H9 (cell line): Measurements from ENCODE around the gene KLHL2. TPM values are rescaled to one million over a fixed set of nuclear protein-coding genes. Genes with fewer than 3 reads are reported as not detected.

Experiments
- DNase-seq: peaks from one replicate; pipeline ENCODE4 v3.0.0-alpha.2; 2017
- H2AFZ ChIP-seq: one replicate; pipeline ENCODE4 v1.6.1; 2013; ENCODE audit warnings: mild to moderate bottlenecking, low read length, control low read depth, moderate library complexity
- H2AK5ac ChIP-seq: 2 replicates; pipeline ENCODE4 v1.6.1; 2013; ENCODE audit warnings: low read length, control low read depth, mixed read lengths; ENCODE audit not compliant: insufficient read length
- H2BK120ac ChIP-seq: one replicate; pipeline ENCODE4 v1.6.1; 2013; ENCODE audit warnings: low read depth, mild to moderate bottlenecking, low read length, control low read depth, inconsistent platforms; ENCODE audit not compliant: poor library complexity, severe bottlenecking
- H2BK12ac ChIP-seq: 2 replicates; pipeline ENCODE4 v1.6.1; 2013; ENCODE audit warnings: low read length, control low read depth, mixed read lengths, low read depth; ENCODE audit not compliant: insufficient read length
- H2BK15ac ChIP-seq: 2 replicates; pipeline ENCODE4 v1.6.1; 2013; ENCODE audit warnings: low read depth, low read length, control low read depth
- H2BK20ac ChIP-seq: one replicate; pipeline ENCODE4 v1.6.1; 2013; ENCODE audit warnings: low read depth, mild to moderate bottlenecking, low read length, control low read depth, inconsistent platforms; ENCODE audit not compliant: poor library complexity, severe bottlenecking
- H2BK5ac ChIP-seq: 2 replicates; pipeline ENCODE4 v1.6.1; 2013; ENCODE audit warnings: low read length, control low read depth, mixed read lengths; ENCODE audit not compliant: insufficient read length
- H3K14ac ChIP-seq: 2 replicates; pipeline ENCODE4 v1.6.1; 2013; ENCODE audit warnings: low read length, control low read depth; ENCODE audit not compliant: insufficient read depth
- H3K18ac ChIP-seq: 2 replicates; pipeline ENCODE4 v1.6.1; 2013; ENCODE audit warnings: low read depth, mild to moderate bottlenecking, mixed read lengths, low read length, control low read depth; ENCODE audit not compliant: insufficient read length
- H3K23ac ChIP-seq: 2 replicates; pipeline ENCODE4 v1.6.1; 2013; ENCODE audit warnings: low read length, control low read depth, mixed read lengths, low read depth; ENCODE audit not compliant: insufficient read length
- H3K23me2 ChIP-seq: 2 replicates; pipeline ENCODE4 v1.6.1; 2013; ENCODE audit warnings: low read depth, mild to moderate bottlenecking, mixed read lengths, low read length, control low read depth; ENCODE audit not compliant: insufficient read length, poor library complexity, severe bottlenecking
- H3K27ac ChIP-seq: 2 replicates; pipeline ENCODE4 v1.5.1; 2013; ENCODE audit warnings: low read length, control low read depth, mixed read lengths, low read depth; ENCODE audit not compliant: insufficient read length
- H3K27me3 ChIP-seq: 2 replicates; pipeline ENCODE4 v1.6.1; 2013; ENCODE audit warnings: low read length, control low read depth, inconsistent platforms; ENCODE audit not compliant: insufficient read depth
- H3K4ac ChIP-seq: 2 replicates; pipeline ENCODE4 v1.6.1; 2013; ENCODE audit warnings: low read depth, mild to moderate bottlenecking, control low read depth, inconsistent platforms, low read length, moderate library complexity
- H3K4me1 ChIP-seq: 2 replicates; pipeline ENCODE4 v1.6.1; 2013; ENCODE audit warnings: low read length, control low read depth, inconsistent platforms; ENCODE audit not compliant: insufficient read depth
- H3K4me2 ChIP-seq: 2 replicates; pipeline ENCODE4 v1.6.1; 2013; ENCODE audit warnings: low read length, control low read depth, mixed read lengths; ENCODE audit not compliant: insufficient read length, insufficient read depth
- H3K56ac ChIP-seq: 2 replicates; pipeline ENCODE4 v1.6.1; 2013; ENCODE audit warnings: low read depth, mild to moderate bottlenecking, mixed read lengths, low read length, control low read depth; ENCODE audit not compliant: insufficient read length
- H3K79me1 ChIP-seq: 2 replicates; pipeline ENCODE4 v1.6.1; 2013; ENCODE audit warnings: low read depth, mild to moderate bottlenecking, moderate library complexity, low read length, control low read depth, inconsistent platforms; ENCODE audit not compliant: insufficient read depth, poor library complexity, severe bottlenecking
- H3K79me2 ChIP-seq: 2 replicates; pipeline ENCODE4 v1.6.1; 2013; ENCODE audit warnings: low read length, control low read depth, inconsistent platforms; ENCODE audit not compliant: insufficient read depth
- H3K9ac ChIP-seq: 2 replicates; pipeline ENCODE4 v1.6.1; 2013; ENCODE audit warnings: low read length, control low read depth, mixed read lengths; ENCODE audit not compliant: insufficient read length; ENCODE audit errors: extremely low read depth
- H3K9me3 ChIP-seq: one replicate; pipeline ENCODE4 v1.6.1; 2013; ENCODE audit warnings: low read depth, low read length, inconsistent platforms; ENCODE audit not compliant: control insufficient read depth
- H3T11ph ChIP-seq: one replicate; pipeline ENCODE4 v1.6.1; 2013; ENCODE audit warnings: mild to moderate bottlenecking, low read length, control low read depth, inconsistent platforms
- H4K20me1 ChIP-seq: one replicate; pipeline ENCODE4 v1.6.1; 2013; ENCODE audit not compliant: control insufficient read depth, insufficient read length, insufficient read depth
- H4K5ac ChIP-seq: 2 replicates; pipeline ENCODE4 v1.6.1; 2013; ENCODE audit warnings: low read depth, mild to moderate bottlenecking, mixed read lengths, low read length, control low read depth; ENCODE audit not compliant: insufficient read length
- H4K8ac ChIP-seq: replicated peaks from 2 replicates; pipeline ENCODE4 v1.6.1; 2013; ENCODE audit warnings: low read length, control low read depth, mixed read lengths, low read depth; ENCODE audit not compliant: insufficient read length
- H4K91ac ChIP-seq: 2 replicates; pipeline ENCODE4 v1.6.1; 2013; ENCODE audit warnings: low read depth, mild to moderate bottlenecking, moderate library complexity, mixed read lengths, low read length, control low read depth; ENCODE audit not compliant: insufficient read length
- H3K27ac Mint-ChIP-seq, 3 experiments: 2 replicates in 2 of 3; 3 replicates in 1 of 3; pipeline ENCODE4 v1.8.0; 2020 to 2021; ENCODE audit warnings: mixed read lengths in 3 of 3, mild to moderate bottlenecking in 1 of 3, moderate library complexity in 1 of 3
- H3K27me3 Mint-ChIP-seq: 2 replicates; pipeline ENCODE4 v1.8.0; 2021; ENCODE audit warnings: low read depth, mild to moderate bottlenecking, moderate library complexity, mixed read lengths
- H3K36me3 Mint-ChIP-seq, 3 experiments: 2 replicates in 2 of 3; 3 replicates in 1 of 3; pipeline ENCODE4 v1.8.0; 2020 to 2021; ENCODE audit warnings: low read depth in 3 of 3, mixed read lengths in 3 of 3; ENCODE audit not compliant: insufficient read depth in 1 of 3
- H3K4me1 Mint-ChIP-seq, 2 experiments: 2 replicates each; pipeline ENCODE4 v1.8.0; 2020; ENCODE audit warnings: mixed read lengths in 2 of 2
- H3K4me3 Mint-ChIP-seq, 2 experiments: 2 replicates in 1 of 2; 3 replicates in 1 of 2; pipeline ENCODE4 v1.8.0; 2020 to 2021; ENCODE audit warnings: mild to moderate bottlenecking in 2 of 2, mixed read lengths in 2 of 2, moderate library complexity in 1 of 2
- H3K9me3 Mint-ChIP-seq, 2 experiments: 2 replicates in 1 of 2; 3 replicates in 1 of 2; pipeline ENCODE4 v1.8.0; 2020; ENCODE audit warnings: mild to moderate bottlenecking in 2 of 2, mixed read lengths in 2 of 2, moderate library complexity in 1 of 2
- WGBS: extraction: QIAGEN DNeasy Blood & Tissue Kit; methylation state at CpG from one replicate; pipeline ENCODE4 v1.1.7; 2013; ENCODE audit warnings: missing lambda C conversion rate, low lambda C conversion rate, mixed read lengths; ENCODE audit not compliant: insufficient read length; ENCODE audit errors: extremely low coverage; 5-methylcytosine and 5-hydroxymethylcytosine counted together
- total RNA-seq: library from RNA; stranded (reverse); gene quantifications from 2 replicates; pipeline ENCODE4 v1.2.1, GENCODE V29; 2021
- TF ChIP-seq, protein P1 (sequence below): fragments of 200-600 bp; sonication (generic); conservative IDR thresholded peaks from 3 replicates; pipeline ENCODE4 v1.8.0; 2021; ENCODE audit warnings: antibody characterized with exemption, mild to moderate bottlenecking

The KLHL2 gene
- total RNA-seq, 1 experiment from 2014 or later: 14.3 TPM

DNA sequence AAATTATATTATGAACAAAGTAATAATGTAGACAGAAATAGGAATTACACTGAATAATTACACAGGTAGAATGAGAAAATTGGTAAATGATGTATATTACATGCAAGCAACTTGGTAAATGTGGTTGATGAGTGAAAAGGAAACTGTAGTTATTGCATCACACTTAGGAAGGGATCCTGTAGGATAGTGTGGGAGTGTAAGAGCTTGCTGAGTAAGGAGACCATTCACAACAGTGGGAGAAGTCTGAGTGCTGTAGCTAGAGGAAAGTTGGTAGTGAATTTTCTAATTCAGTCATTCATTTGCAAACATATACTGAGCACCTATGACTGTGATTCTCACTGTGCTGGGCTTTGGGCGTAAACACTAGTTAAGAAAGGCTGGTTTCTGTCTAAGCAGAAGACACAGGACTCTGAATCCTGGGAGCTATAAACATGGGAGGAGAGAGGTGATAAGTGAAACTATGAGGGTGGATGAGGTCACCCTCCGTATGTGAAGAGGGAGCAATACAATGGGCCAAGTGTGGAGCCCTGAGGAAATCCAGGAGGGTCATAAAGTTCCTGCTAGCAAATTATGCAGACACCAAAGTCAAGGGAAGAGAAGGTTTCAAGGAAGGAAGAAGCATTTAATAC, 157.2 kb downstream of the KLHL2 start:
- Histone ChIP-seq H2AK5ac (no peak overlapping the region), H2AFZ (peak overlapping the region; percentile 86), H3K27me3 (no peaks in the 10 kb centered on the region), H3K4ac (no peak overlapping the region), H4K20me1 (no peaks in the 10 kb centered on the region), H3K4me2 (no peak overlapping the region), H3K4me1 (peaks cover 14% of the 10 kb centered on the region), H3K9ac (no peak overlapping the region), H3K9me3 (no peaks in the 10 kb centered on the region), H3K79me2 (no peaks in the 10 kb centered on the region), H3K14ac (no peak overlapping the region), H3K23ac (no peak overlapping the region), H4K8ac (no peak overlapping the region), H2BK12ac (no peak overlapping the region), H3K27ac (no peak overlapping the region), H2BK5ac (no peak overlapping the region), H3K23me2 (no peaks in the 10 kb centered on the region), H4K5ac (no peak overlapping the region), H4K91ac (no peak overlapping the region), H3K79me1 (no peaks in the 10 kb centered on the region), H3K56ac (no peak overlapping the region), H3K18ac (no peak overlapping the region), H2BK20ac (no peak overlapping the region), H3T11ph (no peak overlapping the region), H2BK15ac (no peak overlapping the region), H2BK120ac (no peak overlapping the region)
- TF ChIP-seq, protein P1, sequence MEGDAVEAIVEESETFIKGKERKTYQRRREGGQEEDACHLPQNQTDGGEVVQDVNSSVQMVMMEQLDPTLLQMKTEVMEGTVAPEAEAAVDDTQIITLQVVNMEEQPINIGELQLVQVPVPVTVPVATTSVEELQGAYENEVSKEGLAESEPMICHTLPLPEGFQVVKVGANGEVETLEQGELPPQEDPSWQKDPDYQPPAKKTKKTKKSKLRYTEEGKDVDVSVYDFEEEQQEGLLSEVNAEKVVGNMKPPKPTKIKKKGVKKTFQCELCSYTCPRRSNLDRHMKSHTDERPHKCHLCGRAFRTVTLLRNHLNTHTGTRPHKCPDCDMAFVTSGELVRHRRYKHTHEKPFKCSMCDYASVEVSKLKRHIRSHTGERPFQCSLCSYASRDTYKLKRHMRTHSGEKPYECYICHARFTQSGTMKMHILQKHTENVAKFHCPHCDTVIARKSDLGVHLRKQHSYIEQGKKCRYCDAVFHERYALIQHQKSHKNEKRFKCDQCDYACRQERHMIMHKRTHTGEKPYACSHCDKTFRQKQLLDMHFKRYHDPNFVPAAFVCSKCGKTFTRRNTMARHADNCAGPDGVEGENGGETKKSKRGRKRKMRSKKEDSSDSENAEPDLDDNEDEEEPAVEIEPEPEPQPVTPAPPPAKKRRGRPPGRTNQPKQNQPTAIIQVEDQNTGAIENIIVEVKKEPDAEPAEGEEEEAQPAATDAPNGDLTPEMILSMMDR: no peak
- no peak overlapping the region for H3K27ac Mint-ChIP-seq
- no peaks in the 10 kb centered on the region; the same call in 1 of the 2 replicates for H3K27me3 Mint-ChIP-seq
- H3K4me3 Mint-ChIP-seq: no peak overlapping the region
- peaks cover 7 to 12% of the 10 kb centered on the region in 2 experiments for H3K4me1 Mint-ChIP-seq
- H3K9me3 Mint-ChIP-seq: no peaks in the 10 kb centered on the region
- H3K36me3 Mint-ChIP-seq: no peaks in the 10 kb centered on the region
- WGBS: no CpG with 5 or more reads among the region's 2 CpGs
- no peak for DNase-seq
